ENCODE data around the gene FOXO1.

FOXO1 gene

DNA sequence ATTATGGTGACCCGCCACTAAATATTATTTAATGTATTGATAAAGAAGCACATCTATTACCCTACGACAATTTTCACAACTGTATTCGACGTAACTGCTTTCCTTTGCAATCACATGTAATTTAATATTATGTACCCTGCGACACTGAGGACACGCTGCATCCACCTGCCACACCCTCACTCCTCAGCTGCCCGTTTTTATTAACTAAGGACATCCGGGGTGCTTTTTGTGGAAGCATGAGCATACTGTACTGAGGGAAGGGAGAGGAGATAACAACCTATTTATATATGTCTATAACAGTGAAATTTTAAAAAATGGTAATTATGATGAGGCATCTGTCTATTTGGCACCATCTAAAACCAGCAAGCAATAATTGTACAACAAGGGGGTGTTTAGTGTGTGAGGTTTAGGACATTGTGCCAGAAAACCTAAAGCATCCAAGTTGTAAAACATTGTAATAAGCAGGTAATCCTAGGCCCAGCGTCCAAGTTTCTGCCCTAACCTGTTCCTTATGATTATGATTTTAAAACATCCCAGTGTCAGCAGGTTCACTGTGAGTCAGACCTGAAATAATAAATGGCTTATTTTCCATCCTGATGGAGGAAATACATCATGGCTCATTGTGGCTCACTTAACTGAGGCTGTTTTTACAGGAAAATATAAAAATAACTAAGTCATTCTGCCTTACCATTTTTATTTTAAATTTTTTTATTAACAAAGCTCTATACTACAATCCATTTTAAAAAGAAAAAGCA is 56.3 kb downstream of the FOXO1 start:
- DNase-seq (ENCODE audit: low read depth in 1 of 2, low spot score in 1 of 2): no peak

DNA sequence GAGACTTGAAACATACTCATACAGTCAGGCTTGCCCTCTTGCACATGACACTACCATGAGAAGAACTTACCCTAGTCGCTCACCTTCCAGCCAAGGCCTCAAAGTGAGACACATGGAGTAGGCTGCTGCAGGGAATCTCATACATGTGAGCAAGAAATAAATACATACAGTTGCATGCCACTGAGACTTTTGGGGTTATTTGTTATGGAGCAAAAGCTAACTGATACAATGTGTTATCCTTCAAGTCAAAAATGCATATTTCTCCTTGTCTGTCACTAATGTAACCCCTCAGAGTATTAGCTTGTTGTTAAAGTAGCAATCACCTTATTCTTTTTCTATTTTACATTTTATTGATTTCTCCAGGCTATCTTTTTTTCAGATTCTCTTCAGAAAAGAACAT is 58.1 kb downstream of the FOXO1 start:
- no peak for DNase-seq (ENCODE audit: low read depth in 1 of 2, low spot score in 1 of 2)

DNA sequence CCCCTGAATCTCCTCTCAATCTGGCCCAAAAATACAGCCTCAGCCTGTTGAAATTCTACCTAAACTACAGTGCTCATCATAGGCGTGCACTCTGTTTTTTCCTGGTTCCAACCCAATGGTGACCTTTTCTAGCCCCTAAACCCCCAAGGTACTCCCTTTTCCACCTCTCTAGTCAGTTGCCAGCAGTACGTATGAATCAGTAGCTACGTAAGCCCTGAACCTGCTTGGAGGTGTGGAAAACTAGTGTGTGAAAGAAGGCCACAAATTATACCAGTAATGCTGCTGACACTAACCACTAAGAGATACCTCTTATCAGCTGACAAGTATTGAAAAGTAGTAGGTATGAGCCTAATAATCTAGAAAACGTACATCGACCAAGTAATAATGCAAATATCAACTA is 60.9 kb downstream of the FOXO1 start:
- DNase-seq (ENCODE audit: low read depth in 1 of 2, low spot score in 1 of 2): no peak

DNA sequence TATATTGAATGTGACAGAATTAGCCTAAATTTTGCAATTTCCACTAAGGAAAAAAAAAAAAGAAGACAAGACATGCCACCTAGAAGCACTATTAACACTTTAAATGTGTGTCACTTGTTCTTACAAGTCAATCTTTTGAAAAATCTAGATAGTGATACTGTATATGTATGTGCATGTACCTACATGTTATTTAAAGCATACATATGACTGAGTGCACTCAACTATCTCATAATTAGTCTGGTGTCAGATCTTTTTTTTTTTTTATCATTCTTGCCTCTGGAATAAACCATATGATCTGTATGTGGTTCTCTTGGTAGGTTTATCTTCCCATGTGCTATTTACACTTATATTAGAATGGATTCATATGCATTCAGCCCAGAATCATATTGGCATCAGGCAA is 62.3 kb downstream of the FOXO1 start:
- no peak for DNase-seq (ENCODE audit: low read depth in 1 of 2, low spot score in 1 of 2)

DNA sequence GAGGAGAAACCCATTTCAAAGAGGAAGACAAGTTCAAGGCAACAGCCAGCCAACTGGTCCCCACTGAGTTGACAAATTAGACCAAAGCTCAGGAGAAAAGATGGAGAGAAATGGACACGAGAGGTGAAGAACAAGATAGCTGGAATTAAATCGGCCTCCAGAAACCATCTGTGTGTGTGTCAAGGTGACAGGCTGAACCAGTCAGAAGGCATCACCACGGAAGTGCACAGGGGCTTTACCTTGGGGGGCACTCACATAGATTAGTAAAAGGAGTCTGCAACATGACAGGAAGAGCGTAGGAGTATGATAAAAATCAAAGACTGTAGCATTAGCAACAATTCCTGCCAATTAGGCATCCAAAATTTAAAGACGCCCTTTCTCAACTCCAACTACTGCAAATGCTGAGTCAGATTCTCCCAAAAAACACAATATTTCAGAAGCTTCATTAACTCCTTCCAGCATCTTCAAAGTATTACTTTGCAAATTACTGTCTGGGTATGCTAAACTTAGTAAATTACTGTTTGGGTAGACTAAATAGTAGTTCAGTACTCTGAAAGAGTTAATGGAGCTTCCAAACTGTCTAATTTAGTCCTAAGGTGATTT is 66.2 kb downstream of the FOXO1 start:
- no peak for DNase-seq (ENCODE audit: low read depth in 1 of 2, low spot score in 1 of 2)

DNA sequence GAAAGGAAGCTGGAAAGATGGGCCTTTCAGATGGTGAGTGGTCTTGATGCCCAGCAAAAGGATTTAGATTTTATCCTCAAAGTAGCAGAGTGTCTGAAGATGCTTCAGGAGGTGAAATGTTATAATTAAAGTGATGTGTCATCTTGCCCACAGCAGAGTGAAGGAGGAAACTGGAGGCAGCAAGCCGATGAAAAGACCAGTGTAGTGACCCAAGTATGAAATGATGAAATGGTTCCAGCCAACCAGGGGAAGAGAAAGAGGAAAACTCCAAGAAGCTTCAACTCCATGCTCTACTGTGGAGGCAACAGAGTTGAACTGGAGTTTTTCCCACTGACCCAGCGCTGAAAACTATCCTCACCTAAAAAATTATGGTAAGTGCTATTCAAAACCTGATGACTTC is 66.7 kb downstream of the FOXO1 start:
- no peak for DNase-seq (ENCODE audit: low read depth in 1 of 2, low spot score in 1 of 2)

DNA sequence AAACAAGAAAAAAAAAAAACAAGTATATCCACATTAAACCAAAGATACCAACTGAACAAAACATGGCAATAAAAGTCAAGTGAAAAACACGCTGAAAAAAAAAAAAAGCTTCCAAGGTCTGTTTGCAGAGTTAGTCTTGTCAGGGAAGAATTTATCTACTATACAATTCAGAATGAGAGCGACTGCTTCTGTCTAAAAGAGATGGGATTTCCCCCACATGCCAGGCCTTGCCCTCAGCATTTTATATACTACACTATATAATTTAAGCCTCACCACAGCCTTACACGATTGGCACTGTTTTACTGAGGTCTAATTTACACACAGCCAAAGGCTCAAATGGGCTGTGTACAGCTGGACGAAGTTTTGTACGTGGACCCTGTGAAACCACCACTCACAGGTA is 67.3 kb downstream of the FOXO1 start:
- no peak for DNase-seq (ENCODE audit: low read depth in 1 of 2, low spot score in 1 of 2)

DNA sequence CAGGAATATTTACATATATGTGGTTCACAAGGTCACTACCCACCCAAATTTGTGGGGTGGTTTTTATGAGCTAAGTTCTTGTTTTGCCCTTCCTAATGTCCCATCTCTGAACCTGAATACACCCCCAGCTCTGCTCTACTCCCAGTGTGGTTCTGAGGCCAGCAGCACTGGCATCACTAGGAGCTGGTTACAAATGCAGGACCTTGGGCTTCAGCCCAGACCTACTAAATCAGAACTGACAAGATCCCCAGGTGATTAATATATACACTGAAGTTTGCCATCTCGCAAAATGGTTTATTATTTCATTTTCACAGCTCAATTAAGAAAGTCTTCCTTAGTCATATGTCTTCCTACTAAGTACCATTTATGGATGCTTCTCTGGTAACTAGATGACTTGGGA is 67.9 kb downstream of the FOXO1 start:
- DNase-seq (ENCODE audit: low read depth in 1 of 2, low spot score in 1 of 2): no peak

DNA sequence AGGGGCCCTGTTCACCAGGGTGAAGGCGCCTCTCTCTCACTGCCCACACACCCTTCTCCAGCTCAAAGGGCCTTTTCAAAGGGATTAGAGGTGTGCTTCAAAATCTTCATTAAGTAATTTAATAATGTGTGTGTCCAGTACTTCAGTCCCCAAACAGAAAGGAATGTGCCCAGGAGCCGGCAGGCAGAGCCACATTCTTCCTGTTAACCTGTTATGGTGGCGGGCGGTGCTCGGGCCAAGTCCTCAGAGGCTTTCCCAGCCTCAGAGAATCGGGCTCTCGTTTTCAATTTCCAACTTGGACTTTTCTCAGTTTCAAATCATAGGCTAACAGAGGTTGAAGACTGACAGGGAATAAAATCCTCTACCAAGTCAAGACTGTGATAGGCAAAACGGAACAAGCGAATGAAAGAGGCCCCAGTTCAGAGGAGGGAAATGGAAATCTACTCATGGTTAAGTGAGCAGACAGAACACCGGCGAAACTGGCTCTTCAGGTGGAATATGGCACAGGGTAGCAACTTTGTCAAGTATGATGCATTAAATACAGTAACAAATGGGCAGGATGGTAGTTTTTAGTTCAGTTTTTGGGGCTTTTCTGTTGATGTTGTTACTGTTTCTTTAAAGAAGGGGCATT is 68.6 kb downstream of the FOXO1 start:
- DNase-seq (ENCODE audit: low read depth in 1 of 2, low spot score in 1 of 2): no peak

DNA sequence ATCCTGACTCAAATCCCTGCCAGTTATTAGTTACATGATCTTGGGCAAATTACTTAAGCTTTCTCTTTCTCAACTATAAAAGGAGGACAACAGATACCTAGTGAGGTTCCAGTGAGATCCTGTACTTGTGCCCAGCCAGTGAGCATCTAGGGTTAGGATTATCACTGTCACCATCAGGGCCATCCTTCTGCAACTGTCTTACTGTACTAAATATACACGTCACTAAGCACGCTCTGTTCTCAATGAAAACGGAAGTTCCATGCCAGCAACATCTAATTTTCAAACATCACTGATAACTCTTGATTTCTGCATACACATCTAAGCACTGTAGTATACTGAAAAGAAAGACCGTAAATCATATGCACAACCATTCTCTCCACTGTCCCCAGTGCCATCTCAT is 70.0 kb downstream of the FOXO1 start:
- no peak for DNase-seq (ENCODE audit: low read depth in 1 of 2, low spot score in 1 of 2)

DNA sequence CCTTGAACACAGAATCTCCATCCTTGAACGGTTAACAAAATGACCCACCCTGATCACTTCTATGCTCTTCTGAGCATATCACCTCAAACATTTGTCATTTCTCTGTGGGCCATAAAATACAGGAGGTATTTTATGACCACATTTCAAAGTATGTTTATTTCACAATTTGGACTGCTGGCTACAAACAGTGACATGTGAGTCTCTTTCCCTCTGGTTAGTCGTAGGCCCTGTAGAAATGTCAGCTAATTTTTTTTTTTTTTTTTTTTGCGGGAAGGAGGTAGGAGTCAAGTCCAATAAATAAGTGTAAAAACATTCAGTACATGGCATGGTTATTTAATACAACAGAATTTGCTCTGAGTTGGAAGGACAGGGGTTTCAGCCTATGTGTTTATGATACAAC is 70.7 kb downstream of the FOXO1 start:
- DNase-seq (ENCODE audit: low read depth in 1 of 2, low spot score in 1 of 2): no peak

DNA sequence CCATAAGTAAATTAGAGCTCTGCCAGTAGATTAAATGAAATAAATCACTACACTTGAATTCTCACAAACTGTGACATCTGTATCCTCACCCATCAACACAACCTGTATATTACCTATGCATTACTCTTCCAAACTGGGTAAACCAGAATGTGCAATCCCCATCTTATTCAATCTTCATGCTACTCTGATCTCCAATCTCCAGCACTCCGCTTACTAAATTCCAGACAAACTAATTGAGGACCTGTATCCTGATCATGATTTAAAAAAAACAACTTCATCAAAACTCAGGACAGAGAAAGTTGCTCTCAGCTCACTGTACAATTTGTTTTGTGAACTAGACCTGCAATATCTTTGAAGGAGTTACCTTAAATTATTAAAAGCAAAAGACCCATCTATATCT is 74.4 kb downstream of the FOXO1 start:
- DNase-seq (ENCODE audit: low read depth in 1 of 2, low spot score in 1 of 2): no peak

DNA sequence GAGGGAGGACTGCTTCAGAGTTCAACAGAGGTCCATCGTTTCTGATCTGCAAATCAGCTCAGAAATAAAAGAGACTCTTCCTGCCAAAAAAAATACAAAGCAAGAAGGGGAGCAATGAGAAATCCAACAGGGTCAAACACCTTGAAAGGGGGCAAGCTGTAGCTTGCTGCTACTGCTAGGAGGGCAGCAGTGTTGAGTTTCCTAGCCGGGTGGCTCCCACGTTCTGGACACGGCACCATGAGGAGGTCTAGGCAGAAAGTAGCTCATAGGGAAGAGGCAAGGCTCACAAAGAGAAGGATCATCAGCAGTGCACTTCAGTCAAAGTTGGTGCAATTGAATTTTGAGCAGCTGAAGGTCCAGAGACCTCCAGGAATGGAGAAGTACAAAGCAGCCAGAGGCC is 75.3 kb downstream of the FOXO1 start:
- DNase-seq (ENCODE audit: low read depth in 1 of 2, low spot score in 1 of 2): no peak

DNA sequence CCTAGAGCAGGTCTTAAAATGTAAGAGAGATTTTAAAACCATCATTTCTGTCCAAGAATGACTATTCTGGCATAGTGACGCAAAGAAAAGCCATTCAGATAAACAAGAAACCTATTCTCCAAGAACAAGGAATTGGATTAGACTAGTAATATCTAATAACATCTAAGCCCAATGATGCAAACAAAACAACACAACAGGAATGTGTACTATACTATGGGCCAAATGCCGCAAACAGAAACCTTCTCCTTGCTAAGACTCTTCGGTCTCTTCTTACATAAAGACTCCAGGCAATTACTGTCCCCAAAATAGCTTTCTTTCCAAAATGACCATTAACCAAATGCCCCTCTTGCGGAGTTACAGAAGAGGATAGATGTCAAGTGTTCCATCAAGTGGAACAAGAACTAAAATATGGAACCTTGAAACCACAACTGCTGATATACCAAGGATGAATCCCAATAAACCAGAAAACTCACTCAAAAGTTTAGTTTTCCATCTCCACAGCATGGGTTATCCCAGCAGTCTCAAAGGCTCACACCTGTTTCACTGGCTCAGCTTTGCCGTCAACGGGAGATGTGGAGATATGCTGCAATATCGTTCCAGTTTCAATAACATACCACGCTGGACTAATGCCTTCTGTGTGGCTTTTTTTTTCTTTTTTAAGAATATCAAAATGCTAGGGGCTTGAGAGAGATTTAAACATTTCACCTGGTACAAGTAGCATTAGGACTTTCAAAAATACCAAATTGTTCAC is 76.2 kb downstream of the FOXO1 start:
- no peak for DNase-seq (ENCODE audit: low read depth in 1 of 2, low spot score in 1 of 2)

DNA sequence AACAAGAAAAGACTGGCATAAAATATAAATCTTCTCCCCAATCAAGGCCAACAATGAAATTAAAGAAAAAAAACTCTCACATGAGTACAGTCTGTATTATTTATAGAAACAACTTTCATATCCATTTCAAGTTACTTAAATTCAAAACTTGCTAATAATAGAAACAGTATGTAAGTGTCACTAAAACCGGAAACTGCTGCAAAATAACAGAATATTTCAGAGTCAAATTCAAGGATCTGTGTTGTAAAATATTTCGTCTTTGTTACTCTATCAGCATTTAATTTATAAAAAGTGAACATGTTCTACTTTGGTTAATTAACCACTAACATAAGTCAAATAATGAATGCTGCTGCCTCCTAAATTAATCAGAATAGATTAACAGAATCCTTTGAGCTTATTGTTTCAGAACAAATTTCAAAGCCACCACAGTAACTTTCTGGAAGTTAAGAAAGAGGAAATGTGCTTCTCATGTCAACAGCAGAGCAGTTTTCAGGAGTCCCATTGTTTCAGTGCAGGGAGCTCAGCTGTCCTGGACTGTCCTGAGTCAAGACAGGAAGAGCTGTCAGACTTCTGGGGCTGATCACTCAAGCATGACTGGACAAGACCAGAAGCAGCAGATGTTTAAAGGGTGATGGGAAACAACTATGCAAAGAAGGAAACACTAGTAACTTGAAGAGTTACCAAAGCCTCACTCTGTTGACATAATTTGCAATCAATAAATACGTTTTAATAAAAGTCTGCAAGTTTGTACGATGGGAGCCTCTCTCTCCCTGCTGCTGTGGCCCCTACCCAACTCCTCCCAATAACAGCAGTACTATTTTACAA is 76.9 kb downstream of the FOXO1 start:
- DNase-seq (ENCODE audit: low read depth in 1 of 2, low spot score in 1 of 2): no peak

DNA sequence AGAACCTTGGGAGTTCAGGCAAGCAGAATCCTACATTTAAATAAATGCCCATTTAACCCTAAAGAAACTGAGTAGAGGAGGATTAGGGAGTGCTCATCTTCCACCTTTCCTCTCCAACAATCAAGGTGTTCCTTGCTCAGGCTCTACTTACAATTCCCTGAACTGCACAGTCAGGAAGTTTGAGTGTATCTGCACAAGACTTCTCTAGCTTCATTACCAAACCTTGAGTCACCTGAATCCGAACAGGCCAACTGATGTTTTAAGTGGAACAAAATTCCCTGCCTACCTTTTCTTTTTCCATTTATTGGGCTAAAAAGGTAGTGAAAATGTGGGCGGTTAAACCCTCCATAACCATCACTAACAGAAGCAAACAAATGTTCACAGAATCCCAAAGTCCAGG is 78.3 kb downstream of the FOXO1 start:
- DNase-seq (ENCODE audit: low read depth in 1 of 2, low spot score in 1 of 2): no peak

DNA sequence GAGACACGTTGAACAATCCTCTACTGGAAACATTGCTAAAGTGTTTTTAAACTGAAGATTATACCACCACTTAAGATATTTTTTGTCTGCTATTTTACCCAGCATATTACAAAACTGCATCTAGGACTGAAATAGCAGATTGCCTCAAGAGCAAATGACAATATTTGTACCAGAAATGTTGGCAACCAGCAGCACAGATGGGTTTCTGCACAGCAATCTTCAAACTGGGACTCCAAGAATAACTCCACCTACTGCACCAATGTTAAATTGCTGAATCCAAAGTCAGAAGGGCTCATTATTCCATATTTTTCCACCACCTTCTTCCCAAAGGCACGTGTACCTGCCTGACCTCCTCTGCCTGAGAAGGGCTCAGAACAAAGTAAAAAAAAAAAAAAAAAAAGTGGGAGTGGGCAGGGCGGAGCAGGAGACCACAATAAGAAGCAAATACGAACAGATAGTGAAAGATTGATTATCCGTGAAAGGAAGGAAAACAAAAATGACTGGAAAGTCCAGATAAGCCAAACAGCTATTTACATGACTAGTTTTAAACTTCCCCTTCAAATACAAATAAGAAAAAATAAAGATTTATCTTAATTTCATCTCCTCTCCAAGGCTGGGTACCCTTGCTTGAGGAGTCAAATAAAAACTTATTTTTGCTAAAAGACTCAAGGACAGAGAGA is 79.4 kb downstream of the FOXO1 start:
- no peak for DNase-seq (ENCODE audit: low read depth in 1 of 2, low spot score in 1 of 2)

DNA sequence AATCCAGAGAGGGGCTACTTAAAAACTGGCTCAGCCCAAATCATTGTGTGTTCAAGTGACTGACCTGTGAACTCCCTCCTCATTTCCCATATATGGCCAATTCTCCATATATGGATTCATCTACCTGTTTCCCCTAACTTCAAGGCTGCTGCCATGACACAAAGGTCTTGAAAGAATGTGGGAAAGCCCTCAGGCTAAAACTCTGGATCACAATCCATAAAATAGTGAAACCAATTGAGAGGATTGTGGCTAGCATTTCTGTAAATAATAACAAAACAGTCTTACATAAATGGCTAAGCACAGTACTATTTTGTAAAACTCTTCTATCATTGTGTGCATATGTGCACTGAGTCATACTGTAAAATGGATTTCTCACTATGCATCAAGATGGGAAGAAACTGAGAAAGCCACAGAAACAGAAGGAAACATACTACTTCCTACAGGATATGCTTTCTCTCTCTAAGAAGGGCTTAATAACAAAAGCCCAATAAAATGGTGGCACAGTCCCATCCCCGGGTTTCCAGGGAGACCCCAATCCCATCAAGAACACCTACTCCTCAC is 80.5 kb downstream of the FOXO1 start:
- DNase-seq (ENCODE audit: low read depth in 1 of 2, low spot score in 1 of 2): no peak

DNA sequence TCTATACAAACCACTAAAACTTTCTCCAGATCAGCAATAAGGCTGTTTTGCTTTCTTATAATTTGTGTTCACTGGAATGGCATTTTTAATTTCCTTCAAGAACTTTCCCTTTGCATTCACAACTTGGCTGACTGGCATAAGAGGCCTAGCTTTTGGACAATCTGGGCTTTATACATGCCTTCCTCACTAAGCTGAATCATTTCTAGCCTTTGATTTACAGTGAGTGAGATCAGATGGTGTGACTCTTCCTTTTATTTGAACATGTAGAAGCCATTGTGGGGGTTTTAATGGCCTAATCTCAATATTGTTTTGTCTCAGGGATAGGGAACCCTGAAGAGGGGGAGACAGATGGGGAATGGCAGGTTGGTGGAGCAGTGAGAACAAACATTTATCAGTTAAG is 82.7 kb downstream of the FOXO1 start:
- no peak for DNase-seq (ENCODE audit: low read depth in 1 of 2, low spot score in 1 of 2)

DNA sequence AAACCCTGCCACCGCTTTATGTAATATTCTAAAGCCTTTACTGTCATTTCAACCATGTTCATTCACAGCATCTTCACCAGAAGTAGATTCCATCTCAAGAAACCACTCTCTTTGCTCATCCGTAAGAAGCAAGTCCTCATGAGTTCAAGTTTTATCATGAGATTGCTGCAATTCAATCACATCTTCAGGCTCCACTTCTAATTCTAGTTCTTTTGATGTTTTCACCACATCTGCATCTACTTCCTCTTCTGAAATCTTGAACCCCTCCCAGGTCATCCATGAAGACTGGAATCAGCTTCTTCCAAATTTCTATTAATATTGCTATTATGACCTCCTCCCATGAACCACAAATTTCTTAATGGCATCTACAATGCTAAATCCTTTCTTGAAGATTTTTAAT is 83.9 kb downstream of the FOXO1 start:
- no peak for DNase-seq (ENCODE audit: low read depth in 1 of 2, low spot score in 1 of 2)

DNA sequence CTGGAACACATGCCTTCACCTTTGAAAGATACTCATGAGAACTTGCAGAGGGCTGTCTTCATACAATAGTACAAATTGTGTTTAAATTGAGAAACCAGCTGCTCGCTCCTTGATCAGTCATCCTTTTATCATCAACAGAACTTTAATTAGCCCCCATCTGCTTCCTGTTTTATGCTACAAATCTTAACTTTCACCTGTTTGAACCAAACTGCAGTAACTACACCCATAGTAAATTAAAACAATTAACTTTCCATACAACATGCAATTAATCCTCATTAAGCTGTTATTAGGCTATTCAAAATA is 85.2 kb downstream of the FOXO1 start:
- DNase-seq (ENCODE audit: low read depth in 1 of 2, low spot score in 1 of 2): no peak

Measured in stimulated activated CD4-positive, alpha-beta T cell treated with anti-CD3 and anti-CD28 coated beads, Interleukin-15, amount 100 ng/mL, for 1 hour (primary cell).